ENCODE data around the gene PIP4K2B.

DNA sequence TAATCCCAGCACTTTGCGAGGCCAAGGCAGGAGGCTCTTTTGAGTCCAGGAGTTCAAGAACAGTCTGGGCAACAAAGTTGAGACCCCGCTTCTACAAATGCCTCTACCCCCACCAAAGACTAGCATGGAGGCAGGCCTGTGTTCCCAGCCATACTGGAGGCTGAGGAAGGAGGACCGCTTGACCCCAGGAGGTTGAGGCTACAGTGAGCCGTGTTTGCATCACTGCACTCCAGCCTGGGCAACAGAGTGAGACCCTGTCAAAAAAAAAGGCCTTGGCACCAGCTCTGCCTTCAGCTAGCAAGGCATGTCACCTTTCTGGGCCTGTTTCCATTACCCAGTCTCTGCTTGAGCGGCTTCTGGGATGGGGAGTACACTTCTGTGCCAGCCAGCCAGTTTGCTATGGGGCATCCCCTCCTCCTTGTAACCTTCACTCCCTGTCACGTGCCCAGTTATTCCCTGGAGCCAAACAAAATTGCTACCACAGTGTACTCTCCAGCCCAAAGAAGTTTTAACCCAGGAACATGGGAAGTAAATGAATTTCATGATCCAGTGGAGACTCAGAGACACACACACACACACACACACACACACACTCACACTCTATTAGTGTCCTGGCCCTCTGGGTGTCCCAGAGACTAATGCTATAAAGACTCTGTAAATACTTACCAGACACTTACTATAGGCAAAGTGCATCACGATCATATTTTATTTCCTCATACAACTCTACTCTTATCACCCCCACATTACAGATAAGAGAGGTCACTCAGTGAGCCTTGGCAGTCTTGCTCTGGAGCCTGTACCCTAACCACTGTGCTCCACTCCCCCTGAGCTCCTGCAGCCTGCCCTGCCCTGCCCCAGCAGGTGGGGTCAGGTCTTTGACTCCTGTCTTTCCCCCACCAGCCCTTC is 66.7 kb downstream of the PIP4K2B start:
- TF ChIP-seq EZH2 (IDR thresholded peaks at IDR 0.05; ENCODE audit: insufficient read depth, poor library complexity, severe bottlenecking) (no peak), EZH2phosphoT487 (IDR thresholded peaks at IDR 0.05; ENCODE audit: insufficient read depth, low read depth) (no peak)

Data from GM23248 (cell line).